Stimulated activated CD8-positive, alpha-beta memory T cell treated with anti-CD3 and anti-CD28 coated beads, Interleukin-4, amount 100 ng/mL, for 48 hours (primary cell): ENCODE data around the gene C19orf53.
A peak's percentile ranks its signal among the peaks of the same experiment; 100 is the strongest.
"Not testable (repeated sequence)": the region's sequence is repeated elsewhere in the genome, so short reads cannot be mapped to it uniquely, and the experiment has no call there.

ENCODE experiments used
- DNase-seq: peaks from one replicate; pipeline ENCODE4 v3.0.0-alpha.2; 2020

C19orf53 gene

DNA sequence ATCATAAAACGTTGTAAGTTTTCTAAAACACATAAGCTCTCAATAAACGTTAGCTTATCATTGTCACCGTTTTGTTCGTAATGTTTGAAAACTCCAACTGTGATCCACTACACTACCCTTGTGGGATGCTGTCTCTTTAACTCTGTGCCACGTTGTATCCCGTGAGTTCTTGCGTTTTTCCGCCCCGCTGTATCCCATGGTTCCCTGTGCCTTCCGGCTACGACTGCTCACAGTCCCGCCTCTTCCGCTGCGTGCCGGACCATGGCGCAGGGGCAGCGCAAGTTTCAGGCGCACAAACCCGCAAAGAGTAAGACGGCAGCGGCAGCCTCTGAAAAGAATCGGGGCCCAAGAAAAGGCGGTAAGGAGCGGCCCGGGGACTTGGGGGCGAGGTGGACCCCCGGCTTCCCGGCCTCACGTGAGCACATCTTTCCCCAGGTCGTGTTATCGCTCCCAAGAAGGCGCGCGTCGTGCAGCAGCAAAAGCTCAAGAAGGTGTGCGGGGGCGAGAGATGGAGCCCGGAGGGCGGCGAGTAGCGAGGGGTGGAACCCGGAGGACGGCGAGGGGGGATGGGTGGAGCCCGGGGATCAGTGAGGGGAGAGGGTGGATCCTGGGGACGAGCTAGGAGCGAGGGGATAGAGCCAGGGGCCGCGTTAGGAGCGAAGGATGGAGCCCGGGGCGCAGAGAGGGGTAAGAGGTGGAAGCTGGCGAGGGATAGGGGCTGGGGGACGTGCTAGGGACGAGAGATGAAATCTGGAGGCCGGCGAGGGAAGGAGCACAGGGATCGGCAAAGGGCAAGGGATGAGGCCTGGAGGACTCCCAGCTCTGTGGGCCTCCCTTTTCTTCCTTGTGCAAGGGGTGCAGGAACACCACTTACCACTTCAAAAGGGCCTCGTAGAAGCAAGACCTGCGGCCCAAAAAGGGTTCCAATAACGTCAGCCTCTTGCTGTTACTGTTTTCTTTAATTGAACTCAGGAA, at the start of gene C19orf53:
Gene C19orf53, plus strand, starts transcription at position 240 of the 975 bp plus-strand sequence. Its CDS starts 22 bp downstream, at position 262.
- DNase-seq: peak; percentile 90

- DNase-seq: no peak
Observed at GRCh38 chr19:13726323-13726722, 47.9 kb upstream of the C19orf53 start.

- no peak for DNase-seq
Observed at GRCh38 chr19:13727798-13728197, 46.5 kb upstream of the C19orf53 start.

GRCh38 chr19:13729859-13730258, 44.4 kb upstream of the C19orf53 start:
- no peak for DNase-seq

DNA sequence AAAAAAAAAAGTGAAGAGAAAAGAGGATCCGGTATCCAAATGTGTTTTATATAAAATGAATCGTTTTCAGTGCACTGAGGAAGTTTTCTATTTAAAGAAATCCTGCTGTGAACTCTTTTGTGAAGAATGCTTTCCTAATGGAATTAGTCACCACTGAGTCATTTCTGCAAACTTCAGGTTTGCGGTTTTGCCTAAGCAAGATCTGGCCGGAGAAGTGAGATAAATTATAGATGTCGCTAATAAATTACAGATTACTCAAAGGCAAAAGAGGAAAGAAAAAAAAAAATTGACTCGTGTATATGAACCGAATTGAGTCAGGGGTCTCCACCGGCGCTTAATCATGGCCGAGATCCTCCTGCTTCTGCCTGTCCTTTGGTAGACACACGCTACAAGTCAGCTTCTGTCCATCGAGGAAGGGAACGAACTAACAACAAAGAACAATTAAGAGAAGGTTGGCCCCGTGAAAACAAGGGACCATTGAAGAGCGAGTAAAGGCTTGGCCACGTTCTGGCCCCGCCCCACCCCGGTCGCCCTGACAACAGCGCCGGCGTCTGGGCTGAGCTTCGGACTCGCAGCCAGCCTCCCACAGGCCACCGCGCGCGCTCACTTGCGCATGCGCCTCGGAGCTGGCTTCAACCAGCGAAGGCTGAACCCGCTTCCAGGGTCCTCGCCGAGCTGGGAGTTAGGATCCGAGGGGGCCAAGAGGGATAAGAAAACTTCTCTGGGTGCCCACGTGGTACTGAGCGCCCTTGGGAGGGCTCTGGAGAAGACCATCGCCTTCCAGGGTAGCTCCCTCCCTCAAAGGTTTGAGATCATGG, 42.9 kb upstream of the C19orf53 start:
- peak; percentile 96 for DNase-seq

DNA sequence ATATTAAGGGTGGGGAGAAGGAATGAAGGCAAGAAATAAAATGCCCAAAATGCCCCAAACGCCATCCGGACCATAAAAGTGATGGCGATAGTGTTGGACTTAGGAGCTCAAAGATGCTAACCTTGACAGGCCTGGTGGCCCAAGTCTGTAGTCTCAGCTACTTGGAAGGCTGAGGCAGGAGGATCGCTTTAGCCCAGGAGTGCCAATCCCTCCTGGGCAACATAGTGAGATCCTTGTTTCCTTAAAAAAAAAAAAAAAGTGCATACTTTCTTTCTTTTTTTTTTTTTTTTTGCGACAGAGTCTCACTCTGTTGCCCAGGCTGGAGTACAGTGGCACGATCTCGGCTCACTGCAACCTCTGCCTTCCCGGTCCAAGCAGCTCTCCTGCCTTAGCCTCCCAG, 41.9 kb upstream of the C19orf53 start:
- no peak for DNase-seq

DNA sequence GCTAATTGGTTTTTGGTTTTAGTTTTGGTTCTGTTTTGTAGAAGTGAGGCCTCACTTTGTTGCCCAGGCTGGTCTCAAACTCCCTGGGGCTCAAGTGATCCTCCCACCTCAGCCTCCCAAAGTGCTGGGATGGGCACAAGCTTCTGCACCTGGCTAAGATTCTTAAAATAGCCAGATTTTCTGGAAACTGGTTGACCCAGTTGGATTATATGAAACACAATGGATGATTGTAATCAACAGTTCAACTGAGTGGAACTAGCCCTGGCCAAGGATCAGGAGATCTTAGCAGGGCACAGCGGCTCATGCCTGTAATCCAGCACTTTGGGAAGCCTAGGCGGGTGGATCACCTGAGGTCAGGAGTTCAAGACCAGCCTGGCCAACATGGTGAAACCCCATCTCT, 39.5 kb upstream of the C19orf53 start:
- DNase-seq: no peak

GRCh38 chr19:13738073-13738472, 36.2 kb upstream of the C19orf53 start:
- DNase-seq: no peak

DNA sequence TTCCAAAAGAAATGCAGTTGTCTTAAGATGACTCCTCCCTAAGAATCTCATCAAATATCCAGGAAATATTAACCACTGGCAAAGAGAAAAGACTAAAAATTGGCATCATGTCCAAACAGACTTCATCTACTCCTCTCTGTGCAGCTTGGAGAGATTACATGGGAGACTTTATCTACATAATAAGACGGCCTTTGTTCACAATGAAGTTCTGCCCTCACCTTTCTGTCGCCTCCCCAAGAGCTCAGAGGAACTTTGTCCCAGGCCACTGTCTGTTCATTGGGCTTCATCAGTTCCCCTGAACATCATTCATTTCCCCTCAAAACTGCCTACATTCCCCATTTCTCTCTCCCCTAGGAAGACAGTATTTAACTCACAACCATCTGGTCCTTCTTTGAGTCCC, 32.4 kb upstream of the C19orf53 start:
- no peak for DNase-seq

GRCh38 chr19:13742756-13743155, 31.5 kb upstream of the C19orf53 start:
- DNase-seq: no peak

DNA sequence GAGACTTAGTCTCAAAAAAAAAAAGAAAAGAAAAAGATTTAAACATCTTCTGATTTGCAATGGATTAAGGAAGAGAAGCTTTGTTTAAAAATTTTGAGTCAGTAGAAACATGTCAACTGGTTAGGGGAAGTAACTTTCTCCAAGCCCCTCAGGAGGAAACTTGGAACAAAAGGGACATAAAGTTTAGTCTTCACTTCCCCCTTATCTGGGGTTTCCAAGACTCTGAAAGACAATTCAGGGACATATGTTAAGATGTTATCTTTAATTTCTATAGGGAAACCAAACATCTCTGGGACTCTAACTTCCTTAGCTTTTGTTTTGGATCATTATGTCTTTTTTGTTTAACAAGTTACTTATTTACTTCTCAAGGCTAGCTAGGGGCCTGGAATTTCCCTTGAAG, 30.1 kb upstream of the C19orf53 start:
- DNase-seq: no peak

- DNase-seq: no peak
Observed at GRCh38 chr19:13747098-13747453, 27.2 kb upstream of the C19orf53 start.

- DNase-seq: peak; percentile 43
Observed at GRCh38 chr19:13748169-13748828, 26.0 kb upstream of the C19orf53 start.

GRCh38 chr19:13751436-13751835, 22.8 kb upstream of the C19orf53 start:
- no peak for DNase-seq

- DNase-seq: not testable (repeated sequence)
Observed at GRCh38 chr19:13753622-13754021, 20.6 kb upstream of the C19orf53 start.

DNA sequence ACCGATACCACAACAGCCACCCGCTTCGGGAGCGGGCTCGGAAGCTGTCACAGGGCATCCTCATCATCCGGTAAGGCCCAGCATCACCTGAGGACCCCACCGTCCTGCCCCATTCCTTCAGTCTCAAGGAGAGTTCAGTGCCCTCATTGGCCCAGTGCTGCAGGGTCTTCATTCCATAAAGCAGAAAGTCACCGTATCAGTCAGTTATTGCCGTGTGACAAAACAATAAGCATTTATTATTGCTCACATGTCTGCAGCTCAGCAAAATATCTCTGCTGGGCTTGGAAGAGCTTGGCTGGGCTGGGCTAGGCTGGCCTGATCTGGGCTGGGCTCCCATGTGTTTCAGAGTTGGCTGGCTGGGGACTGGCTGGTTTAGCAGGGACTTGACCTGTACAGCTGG, 18.0 kb upstream of the C19orf53 start:
- DNase-seq: no peak

DNA sequence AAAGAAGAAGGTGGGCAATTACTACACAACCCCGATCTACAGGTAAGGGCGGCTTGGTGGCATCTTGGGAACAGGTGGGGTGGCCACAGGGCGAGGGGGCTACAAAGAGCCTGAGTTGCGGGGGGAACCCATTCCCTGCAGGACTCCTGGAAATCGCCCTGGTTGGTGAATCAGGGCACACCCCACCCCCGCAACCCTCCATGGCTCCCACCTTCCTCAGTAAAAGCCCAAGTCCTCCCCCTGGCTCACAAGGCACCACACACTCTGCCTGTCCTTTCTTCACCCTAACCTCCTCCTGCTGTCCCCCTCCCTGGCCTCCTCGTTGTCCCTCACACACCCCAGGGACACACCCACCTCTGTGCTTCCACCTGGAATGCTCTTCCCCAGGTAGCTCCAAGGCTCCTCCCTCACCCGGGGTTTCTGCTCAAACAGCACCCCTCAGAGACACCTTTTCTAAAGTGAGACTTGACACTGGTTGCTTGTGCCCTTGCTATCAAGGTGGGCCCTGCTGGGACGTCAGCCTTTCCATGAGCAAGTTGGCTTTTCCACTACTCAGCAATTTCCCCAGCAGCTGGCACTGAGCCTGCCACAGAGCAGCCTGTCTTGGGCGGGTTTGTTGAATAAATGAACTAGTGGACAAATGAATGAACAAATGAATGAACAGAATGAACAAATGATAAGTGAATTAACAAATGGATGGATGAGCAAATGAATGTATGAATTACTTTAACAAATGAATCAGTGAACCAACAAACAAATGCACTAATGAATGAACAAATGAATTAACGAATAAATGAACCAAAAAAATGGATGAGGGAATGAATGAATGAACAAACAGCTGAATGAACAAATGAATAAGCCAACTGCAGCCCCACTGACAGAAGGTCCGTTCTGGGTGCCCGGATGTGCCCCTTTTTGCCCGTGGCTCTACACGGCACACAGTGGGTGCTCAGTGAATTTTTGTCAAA, 16.2 kb upstream of the C19orf53 start:
- no peak for DNase-seq

- no peak for DNase-seq
Observed at GRCh38 chr19:13758795-13759194, 15.5 kb upstream of the C19orf53 start.

- no peak for DNase-seq
Observed at GRCh38 chr19:13761423-13761822, 12.8 kb upstream of the C19orf53 start.

DNA sequence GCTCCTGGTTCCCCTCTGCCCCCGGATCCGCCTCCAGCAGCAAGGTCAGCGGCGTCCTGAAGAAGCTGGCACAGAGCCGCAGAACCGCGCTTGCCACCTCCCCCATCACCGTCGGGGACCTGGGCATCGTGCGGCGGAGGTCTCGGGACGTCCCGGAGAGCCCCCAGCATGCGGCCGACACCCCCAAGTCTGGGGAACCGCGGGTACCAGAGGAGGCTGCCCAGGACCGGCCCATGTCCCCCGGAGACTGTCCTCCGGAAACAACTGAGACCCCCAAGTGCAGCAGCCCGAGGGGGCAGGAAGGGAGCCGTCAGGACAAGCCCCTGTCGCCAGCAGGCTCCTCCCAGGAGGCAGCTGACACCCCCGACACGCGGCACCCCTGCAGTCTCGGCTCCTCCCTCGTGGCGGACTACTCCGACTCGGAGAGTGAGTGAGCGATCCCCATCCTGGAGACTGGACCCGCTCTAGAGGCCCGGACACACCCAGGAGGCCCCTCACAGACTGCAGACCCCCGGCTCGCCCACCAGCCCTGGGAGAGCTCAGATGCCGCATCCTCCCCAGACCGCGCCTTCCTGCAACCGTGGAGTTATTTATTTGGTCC, 11.5 kb upstream of the C19orf53 start:
- DNase-seq: no peak

- no peak for DNase-seq
Observed at GRCh38 chr19:13763265-13763664, 11.0 kb upstream of the C19orf53 start.
